NCI-H748 (cell line): ENCODE measurements around the gene FOXN3.

Experiments
- DNase-seq: peaks from one replicate; lab custom pipeline; 2025; ENCODE audit not compliant: unreplicated experiment; lab: John Stamatoyannopoulos, UW

The FOXN3 gene

DNA sequence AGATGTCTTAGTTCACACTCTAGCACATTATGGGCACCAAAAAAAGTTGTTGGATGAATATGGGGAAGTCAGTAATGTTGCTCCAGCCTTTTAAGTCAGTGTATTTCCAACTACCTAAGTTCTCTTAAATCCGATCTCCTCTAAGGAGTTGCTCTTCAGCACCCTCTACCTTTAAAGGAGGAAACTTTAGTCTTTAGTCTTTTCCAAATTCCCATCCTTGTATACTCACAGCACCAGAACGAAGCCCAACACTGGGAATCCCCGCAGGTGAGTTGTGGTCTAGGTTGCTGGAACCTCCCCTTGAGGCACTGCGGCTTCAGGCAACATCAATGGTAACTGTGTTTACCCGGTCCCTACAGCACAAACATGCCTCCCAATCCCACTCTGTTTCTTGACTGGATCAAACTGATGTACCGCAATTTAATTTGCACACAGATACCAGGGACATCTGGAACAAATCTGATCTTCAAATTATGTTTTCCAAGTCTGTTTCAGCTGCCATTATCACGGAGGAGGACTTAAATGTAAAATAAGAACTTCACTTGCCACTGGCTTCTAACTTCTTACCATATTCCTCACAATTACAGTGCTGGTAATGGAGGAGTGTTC is 179.0 kb downstream of the FOXN3 start:
- peak; percentile 28 for DNase-seq

DNA sequence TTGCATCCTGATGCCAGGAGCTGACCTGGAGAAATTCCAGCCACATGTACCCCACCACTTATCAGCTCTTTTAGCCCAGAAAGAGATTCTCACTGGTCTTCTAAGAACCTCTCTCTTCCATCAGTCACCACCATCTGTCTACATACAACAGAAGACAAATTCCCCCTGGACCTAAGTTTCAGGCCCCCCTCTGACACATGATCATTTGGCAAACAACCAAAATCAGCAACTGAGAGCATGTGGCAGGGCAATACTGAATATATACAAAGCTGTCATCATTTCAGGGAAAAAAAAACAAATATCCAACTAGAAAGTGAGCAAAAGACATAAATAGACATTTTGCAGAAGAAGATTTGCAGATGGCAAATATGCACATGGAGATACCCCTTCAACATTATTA is 180.2 kb downstream of the FOXN3 start:
- no peak for DNase-seq

DNA sequence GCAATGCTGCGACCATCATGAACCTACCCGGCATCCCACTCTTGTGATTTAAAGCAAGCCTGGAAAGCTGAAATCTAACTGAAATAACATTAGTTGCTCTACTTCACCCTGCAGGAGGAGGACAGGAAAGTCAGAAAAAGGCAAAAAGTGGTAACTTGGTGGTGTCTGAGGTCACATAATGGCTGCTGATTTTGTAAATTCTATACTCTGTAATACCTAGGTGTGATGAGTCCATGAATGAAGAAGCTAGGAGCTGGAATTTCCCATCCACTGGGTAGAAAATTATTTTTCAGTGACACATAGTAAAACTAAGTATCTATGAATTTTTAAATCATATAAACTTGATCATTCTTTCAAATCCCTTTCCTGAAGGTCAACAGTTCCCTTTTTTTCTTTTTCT is 183.8 kb downstream of the FOXN3 start:
- DNase-seq, result no peak

DNA sequence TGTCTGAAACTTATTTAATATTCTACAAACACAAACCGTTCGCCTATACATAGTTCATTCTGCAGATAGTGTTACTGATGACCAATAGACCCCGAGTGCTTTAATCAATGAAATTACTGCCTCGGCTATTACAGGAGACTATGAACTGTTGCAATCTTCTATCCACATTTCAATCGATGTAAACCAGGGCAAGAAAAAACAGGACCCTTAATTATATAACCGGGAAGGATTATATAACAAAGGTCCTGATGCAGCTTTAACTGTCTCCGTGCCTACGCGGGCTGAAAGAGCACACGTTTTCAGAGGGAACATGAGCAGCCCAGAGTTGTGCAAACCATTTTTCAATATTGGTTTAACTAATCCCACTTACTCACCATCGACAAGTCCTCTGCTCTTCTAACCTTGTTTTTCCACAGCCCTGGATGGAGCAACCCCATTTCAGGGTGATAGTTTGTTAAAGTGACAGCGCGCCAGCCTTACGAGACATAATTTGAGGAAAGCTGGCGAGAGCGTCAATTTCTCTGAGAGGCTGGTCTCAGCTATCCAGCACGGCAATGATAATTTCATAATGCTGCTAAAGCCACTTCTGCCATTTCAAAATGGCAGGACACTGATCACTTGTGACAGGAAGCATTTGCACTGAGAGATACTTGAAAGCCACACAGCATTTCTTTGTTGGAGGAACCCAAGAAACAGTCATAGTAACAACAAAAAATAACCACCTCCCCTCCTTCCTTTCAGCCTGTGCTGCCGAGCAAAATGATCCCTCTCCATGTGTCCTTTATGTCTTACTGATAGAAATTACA is 184.6 kb downstream of the FOXN3 start:
- no peak for DNase-seq

DNA sequence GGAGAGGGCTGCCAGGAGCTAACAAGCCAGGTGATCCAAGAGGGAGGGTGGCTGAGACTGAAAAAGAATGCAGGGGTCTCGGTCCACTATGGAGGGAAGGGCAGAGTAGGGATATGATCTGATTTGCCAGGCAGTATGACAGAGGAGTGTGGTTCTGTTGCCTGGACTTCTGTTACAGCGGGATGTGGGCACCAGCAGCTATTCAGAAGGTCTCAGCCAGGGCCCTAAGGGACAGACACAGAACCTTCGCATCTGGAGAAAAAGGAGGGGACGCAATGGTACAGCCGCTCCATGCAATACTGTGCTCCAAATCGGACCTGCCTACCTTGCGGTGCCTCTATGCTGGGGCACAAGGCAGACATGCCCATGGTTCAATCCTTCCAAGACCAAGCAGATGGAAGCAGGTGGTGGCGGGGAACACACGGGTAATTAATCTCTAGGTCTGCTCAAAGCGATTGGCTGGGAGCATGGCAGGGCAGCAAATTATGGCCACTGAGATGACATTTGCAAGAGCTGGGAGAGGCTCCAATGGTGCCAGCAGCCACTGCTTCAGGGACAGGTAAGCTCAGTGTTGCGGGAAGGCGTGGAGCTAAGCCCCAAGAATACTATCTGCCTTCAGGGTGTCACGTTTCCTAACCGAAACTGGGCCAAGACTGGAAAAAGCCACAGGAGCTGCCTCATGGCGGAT is 185.5 kb downstream of the FOXN3 start:
- no peak for DNase-seq

DNA sequence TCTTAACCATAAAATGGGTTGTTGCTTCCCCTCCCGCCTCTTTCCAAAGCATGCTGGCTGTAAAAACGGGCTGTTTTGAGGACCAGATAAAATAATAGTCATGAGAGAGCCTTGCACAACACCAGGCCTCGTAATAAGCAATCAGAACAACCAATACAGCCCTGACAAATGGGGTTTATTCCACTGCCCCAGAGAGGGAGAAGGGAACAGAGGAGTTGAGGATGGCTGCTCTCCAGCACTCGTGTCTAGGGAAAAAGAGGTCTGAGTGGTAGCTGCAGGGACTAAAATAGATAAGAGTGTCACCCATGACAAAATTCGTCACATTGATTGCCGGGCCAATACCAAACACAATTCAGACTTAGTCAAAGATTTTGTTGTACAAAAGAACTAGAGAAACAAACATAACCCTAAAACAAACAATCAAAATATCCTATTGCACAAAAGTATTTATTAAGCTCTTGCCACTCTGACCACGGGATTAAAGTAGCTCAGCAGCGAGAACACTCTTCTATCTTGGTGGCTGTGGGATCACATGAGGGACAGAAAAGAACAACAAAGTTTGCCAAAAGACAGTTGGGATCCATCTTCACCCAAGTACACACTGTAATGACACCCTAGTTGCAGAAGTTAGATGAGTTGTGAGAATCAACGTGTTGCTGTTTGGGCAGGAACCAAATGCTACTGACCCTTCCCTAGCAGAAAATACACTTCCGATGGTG is 188.0 kb downstream of the FOXN3 start:
- DNase-seq, result no peak

DNA sequence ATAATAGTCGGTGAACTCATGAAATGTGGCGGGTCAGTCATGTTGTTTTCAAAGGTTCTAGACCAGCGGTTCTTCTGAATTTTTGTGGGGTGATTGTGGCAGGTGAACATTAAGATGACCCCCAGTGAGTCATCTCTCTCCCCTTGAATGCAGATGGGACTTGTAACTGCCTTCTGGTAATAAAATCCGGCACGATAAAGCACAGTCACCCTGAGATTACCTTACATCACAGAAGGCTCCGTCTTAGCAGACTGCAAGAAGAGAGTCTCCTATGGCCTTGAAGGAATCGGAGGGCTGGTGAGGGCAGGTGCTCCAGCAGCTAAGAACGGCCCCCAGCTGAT is 189.6 kb downstream of the FOXN3 start:
- DNase-seq, result no peak

DNA sequence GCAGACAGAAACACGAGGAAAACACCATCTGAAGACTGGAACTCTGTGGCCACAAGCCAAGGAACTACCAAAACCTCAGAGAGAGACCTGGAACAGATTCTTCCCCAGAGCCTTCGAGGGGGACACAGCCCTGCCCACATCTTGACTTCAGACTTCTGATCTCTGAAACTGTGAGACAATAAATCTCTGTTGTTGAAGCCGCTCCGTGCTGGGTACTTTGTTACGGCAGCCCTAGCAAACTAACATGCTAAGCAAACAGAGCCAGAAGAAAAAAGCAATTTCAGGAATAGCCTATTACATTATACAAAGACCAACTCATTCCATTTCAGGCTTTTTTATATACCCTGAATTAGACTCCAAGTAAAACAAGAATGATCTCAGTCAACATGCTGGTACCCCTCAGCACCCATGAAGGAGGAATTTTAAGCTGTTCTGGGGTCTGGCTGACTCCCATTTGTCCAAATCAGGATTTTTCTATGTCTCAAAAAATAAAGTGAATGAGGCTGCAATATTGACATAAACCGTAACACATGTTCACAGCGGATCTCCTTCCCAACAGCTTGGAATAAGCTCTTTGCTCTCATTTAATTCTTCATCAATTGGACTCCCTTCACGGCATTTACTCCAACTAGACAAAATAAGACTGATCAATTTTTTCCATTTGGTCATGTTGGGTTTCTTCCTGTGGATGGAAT is 190.1 kb downstream of the FOXN3 start:
- peak; percentile 16 for DNase-seq

DNA sequence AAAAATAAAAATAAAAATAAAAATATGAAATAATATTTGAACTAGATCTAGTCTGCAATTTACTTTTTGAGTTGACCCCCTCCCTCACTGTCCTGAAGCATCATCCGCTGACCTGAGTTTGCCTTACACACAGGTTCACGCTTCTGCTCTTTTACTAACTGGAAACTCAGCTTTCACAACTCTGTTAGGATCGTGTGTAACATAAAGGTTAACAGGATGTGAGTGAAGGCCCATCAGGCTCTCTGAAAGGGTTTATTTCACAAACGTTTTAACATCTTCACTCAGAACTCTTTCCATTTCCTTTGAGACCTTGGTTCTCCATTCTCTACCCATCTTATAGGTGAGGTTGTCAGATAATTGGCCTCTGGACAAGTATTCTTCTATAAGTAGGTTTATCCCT is 191.4 kb downstream of the FOXN3 start:
- no peak for DNase-seq

DNA sequence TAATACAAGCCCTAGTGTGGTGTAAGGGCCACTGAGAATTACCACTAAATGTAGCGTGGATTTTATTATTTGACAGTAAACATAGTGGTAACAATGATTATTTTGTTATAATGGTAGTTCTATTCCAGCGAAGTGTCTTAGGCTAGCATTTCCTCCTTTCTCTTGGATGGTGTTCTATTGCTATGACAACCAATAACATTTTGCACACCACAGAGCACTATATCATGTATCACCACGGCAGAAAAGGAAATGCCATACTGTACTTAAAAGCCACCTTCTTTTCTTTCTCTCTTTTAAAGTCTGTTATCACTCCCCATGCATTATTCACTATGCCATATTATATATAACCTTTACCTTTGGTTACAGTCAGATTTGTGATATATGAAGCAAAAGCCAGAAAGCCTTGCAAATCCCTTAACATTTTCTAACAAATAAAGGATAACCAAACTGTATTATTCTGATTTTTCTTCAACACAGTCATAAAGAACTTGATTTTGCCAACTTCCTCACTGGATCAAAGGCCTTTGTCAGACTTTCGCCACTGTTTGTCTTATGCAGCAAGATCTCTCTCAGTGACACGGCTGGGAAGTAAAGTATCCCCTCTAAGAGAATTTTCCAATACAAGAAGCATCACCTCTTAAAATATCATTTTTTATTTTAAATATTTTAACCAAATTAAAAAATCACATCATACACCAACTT is 195.8 kb downstream of the FOXN3 start:
- DNase-seq, result peak; percentile 68

DNA sequence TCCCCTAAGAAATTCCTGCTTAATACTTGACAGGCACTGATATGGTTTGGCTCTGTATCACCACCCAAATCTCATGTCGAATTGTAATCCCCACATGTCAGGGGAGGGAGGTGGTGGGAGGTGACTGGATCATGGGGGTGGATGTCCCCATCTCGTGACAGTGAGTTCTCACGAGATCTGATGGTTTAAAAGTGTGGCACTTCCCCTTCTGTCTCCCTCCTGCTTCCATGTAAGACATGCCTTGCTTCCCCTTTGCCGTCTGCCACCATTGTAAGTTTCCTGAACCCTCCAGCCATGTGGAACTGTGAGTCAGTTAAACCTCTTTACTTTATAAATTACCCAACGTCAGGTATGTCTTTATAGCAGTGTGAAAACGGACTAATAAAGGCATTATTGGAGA is 198.0 kb downstream of the FOXN3 start:
- no peak for DNase-seq

DNA sequence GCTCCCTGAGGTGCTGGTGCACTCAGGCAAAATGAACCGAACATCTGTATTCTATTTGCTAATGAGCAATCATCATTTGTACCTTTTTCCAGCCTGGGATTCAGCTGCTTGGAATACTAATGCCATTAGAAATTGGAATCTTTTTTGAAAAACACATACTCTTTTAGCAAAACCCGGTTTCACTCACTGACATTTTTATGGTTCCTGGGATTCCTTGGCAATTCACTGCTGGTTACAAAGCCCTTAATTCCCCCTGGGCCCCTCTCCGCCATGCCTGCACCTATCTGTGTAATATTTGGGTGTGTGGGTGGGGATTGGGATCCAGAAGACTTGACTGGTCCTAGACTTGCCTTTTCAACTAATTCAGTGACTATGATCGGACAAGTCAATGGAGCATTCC is 199.1 kb downstream of the FOXN3 start:
- DNase-seq, result no peak

DNA sequence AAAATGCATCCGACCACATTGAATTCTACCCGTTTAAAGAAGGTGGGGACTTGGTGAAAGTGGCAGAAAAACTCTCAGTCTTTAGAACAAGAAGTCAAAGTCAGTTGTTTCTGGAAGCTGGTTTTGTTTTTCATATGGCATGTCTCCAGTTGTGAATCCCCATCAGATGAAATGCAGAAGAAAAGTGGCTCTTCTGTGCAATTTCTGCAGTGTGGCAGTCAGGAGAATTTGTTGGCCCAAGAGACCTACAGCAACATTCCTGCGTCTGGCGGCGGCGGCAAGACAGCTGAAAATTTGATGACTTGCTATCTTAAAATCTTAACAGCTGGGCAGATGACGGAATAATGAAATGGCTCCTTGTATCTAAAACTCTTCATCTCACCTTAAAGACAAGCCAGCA is 201.5 kb downstream of the FOXN3 start:
- no peak for DNase-seq

DNA sequence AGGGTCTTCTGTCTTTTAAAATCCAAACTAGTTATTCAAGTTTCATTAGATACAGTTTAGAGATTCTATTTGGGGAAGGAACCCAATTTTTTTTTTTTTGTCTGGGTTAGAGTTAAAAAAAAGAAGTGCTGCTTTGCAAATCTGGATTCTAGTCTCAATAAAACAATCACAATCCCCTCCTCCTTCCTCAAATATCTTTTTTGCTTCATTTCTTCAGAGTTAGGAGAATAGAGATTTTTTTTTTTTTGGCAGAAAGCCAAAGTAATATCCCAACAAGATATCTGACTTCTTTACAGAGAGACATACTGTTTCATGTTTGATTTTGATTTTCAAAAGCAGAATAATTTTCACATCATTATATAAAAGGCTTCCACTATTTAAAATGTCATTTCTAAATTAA is 201.9 kb downstream of the FOXN3 start:
- DNase-seq, result no peak

DNA sequence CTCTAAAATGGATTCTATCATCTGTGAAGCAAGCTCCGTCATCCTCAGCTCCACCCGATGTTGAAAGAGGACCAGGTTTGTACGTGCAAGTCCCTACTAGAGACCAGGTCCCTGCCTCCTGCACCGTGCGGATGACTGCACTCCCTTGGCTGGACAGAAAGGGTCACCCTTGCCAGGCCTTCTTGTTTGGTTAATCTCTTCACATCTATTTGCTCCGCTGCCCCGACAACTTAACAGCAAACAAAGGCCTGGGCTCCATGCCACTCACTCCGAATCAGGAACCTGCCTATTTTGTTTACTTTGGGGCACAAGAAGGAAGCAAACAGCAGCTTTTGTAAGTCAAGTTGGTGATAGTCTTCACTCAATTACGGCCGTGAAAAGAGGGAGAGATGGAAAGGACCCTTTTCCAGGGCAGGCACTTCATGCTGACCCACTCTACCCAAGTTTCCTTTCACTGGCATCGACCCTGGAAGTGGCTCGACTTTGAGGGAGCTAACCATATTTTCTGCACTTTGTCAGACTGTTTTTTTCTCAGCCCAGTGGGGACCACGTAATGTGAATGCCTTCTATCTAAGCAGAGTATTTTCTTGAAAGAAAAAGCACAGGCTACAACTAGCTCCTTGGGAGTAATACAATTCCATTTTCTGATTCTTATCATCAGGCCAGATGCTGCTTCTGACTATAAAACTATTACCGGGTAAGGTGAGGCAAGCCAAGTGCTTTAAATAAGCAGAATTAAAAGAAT is 202.6 kb downstream of the FOXN3 start:
- peak; percentile 94 for DNase-seq

DNA sequence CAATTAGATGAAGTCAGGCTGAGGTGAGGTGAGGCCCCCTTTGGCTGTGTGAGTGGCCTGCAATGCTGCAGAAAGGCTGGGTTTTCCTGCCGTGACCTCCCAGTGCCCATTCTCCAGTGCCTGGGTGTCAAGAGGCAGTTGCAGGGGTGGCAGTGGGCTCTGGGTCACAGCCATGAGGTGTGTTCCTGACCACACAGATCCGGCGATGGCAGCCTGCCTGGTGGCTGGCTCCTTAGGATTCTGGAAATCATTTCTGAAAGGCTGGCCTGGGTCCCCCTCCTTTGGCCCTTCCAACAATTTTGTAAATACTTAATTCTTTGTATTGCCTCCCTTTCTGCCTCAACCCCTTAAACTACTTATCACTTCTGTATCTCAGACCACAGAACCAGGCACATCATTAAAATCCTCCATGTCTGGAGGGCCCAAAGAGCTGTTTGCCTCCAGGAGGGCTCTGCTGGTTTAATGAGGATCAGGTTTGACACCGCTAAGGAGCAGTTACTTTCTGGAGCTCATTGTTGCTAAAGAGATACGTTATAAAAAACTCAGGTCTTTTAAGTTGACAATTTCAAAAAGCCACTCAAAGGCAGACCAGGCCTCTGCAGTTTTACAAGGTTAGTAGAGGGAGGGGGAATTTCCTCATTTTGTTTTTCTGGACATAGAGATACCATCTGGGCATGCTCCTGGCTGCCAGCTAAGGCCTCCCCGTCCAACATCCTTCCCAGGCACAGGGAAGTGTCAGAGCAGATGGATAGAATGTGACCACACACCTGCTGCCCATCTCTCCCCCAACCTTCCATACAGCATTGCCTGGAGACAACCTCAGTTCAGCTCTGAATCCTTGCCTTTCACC is 204.4 kb downstream of the FOXN3 start:
- no peak for DNase-seq

DNA sequence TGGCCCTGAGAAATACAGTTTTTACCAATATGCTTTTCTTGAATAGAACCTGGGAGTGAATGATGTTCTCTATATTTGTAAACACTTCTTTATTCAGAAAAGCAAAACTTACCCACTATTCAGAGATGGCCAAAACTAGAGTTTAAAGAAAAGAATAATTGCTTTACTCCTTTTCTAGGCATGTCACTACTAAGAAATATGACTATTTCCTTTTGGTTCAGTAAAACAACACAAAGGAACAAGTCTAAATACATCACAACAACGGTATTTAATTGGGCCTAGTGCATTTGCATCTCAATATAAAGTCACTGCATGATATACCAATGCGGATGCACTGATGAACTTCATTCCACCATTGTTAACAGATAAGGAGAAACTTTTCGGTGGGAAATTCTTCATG is 207.5 kb downstream of the FOXN3 start:
- no peak for DNase-seq

DNA sequence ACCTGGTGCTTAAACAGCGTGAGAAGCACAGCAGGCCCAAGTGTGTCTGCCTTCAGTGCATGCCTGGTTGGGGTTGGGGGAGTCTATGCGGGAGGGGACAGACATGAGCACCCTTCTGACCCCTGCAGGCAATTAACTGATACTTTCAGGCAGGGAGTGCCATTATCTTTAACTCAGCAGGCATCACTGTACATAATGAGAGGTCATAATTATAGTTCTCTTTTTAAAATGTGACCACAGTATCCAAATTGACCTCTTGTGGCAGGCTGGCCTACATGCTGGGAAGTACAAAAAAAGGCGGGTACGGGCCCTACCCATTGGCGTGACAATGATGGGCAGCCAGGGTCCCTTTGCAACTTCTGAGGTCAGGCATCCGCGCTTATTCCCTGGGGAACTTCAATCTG is 209.1 kb downstream of the FOXN3 start:
- peak; percentile 97 for DNase-seq
